ENCODE measurements around the gene TOMM20L.
A peak's percentile ranks its signal among the peaks of the same experiment; 100 is the strongest.
"Not testable (repeated sequence)": the region's sequence is repeated elsewhere in the genome, so short reads cannot be mapped to it uniquely, and the experiment has no call there.

Gene TOMM20L

GRCh38 chr14:58395812-58396788, at the start of gene TOMM20L:
TOMM20L (plus strand) TSS chr14:58395930; CDS start chr14:58395958, 28 bp downstream.
- peak; percentile 70 for DNase-seq

- no peak for DNase-seq
Measured at GRCh38 chr14:58353516-58354299, 42.0 kb upstream of the TOMM20L start.

- no peak for DNase-seq
Measured at GRCh38 chr14:58354808-58355207, 40.9 kb upstream of the TOMM20L start.

- no peak for DNase-seq
Measured at GRCh38 chr14:58356268-58356667, 39.5 kb upstream of the TOMM20L start.

- not testable (repeated sequence) for DNase-seq
Measured at GRCh38 chr14:58362272-58362671, 33.5 kb upstream of the TOMM20L start.

- no peak for DNase-seq
Measured at GRCh38 chr14:58362798-58363412, 32.8 kb upstream of the TOMM20L start.

GRCh38 chr14:58364316-58364715, 31.4 kb upstream of the TOMM20L start:
- no peak for DNase-seq

- DNase-seq: no peak
Measured at GRCh38 chr14:58367296-58367695, 28.4 kb upstream of the TOMM20L start.

- no peak for DNase-seq
Measured at GRCh38 chr14:58368956-58369355, 26.8 kb upstream of the TOMM20L start.

- DNase-seq: no peak
Measured at GRCh38 chr14:58376791-58377190, 18.9 kb upstream of the TOMM20L start.

GRCh38 chr14:58390830-58391229, 4.9 kb upstream of the TOMM20L start:
- DNase-seq: no peak

GRCh38 chr14:58395562-58395811, 243 bp upstream of the TOMM20L start:
- no peak for DNase-seq

GRCh38 chr14:58397156-58397555, 1.4 kb downstream of the TOMM20L start:
- DNase-seq: no peak

GRCh38 chr14:58398495-58398894, 2.8 kb downstream of the TOMM20L start:
- DNase-seq: no peak

- no peak for DNase-seq
Measured at GRCh38 chr14:58398895-58399294, 3.2 kb downstream of the TOMM20L start.

- no peak for DNase-seq
Measured at GRCh38 chr14:58401587-58401986, 5.9 kb downstream of the TOMM20L start.

- DNase-seq: no peak
Measured at GRCh38 chr14:58408681-58409215, 13.0 kb downstream of the TOMM20L start.

GRCh38 chr14:58414845-58415244, 19.1 kb downstream of the TOMM20L start:
- no peak for DNase-seq

- no peak for DNase-seq
Measured at GRCh38 chr14:58415636-58416547, 20.2 kb downstream of the TOMM20L start.

GRCh38 chr14:58416934-58417333, 21.2 kb downstream of the TOMM20L start:
- not testable (repeated sequence) for DNase-seq

GRCh38 chr14:58426670-58427280, 31.0 kb downstream of the TOMM20L start:
- peak; percentile 58 for DNase-seq

All from stimulated activated CD4-positive, alpha-beta T cell treated with anti-CD3 and anti-CD28 coated beads, Interleukin-4, amount 100 ng/mL, for 24 hours (primary cell).